HL-60 (cell line): ENCODE results near the gene DNAH6.

Experiments used
- GABPA ChIP-seq: IDR thresholded peaks from 2 replicates; pipeline ENCODE4 v1.6.1; 2012; ENCODE audit warnings: low read depth
- POLR2AphosphoS5 ChIP-seq: IDR thresholded peaks from 2 replicates; pipeline ENCODE4 v1.6.1; 2012; ENCODE audit warnings: low read depth
- SPI1 ChIP-seq: IDR thresholded peaks from 2 replicates; pipeline ENCODE4 v1.6.1; 2012; ENCODE audit warnings: low read depth, mild to moderate bottlenecking, borderline replicate concordance
- TF ChIP-seq, protein P1 (sequence below): IDR thresholded peaks from one replicate; pipeline ENCODE4 v1.5.1; 2011; ENCODE audit warnings: low read length, control low read depth, inconsistent platforms; ENCODE audit not compliant: insufficient read depth

DNA sequence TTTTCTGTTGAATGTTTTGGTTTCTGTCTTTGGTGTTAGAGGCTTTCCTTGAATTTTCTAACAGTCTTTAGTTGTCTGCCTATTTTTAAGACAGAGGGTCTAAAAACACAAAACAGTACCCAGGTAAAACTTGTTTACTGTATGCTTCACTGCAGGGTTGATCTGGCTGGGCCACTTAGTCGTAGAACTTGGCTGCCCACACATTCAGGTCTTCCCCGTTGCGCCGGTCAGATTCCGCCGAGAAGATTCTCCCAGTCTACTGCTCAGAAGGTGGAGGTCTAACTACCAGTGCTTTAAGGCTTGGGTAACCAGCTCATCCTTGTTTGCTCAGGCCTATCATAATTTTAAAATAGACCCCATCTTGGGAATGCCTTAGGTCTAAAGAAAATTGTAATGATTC lies 24.6 kb upstream of the DNAH6 start:
- TF ChIP-seq SPI1 (no peak), POLR2AphosphoS5 (no peak), GABPA (no peak)
- TF ChIP-seq, protein P1, sequence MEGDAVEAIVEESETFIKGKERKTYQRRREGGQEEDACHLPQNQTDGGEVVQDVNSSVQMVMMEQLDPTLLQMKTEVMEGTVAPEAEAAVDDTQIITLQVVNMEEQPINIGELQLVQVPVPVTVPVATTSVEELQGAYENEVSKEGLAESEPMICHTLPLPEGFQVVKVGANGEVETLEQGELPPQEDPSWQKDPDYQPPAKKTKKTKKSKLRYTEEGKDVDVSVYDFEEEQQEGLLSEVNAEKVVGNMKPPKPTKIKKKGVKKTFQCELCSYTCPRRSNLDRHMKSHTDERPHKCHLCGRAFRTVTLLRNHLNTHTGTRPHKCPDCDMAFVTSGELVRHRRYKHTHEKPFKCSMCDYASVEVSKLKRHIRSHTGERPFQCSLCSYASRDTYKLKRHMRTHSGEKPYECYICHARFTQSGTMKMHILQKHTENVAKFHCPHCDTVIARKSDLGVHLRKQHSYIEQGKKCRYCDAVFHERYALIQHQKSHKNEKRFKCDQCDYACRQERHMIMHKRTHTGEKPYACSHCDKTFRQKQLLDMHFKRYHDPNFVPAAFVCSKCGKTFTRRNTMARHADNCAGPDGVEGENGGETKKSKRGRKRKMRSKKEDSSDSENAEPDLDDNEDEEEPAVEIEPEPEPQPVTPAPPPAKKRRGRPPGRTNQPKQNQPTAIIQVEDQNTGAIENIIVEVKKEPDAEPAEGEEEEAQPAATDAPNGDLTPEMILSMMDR = no peak
